Panc1 (cell line): ENCODE data around the gene GBA2.

ENCODE experiments used
- CTCF ChIP-seq: fragments of 450-650 bp; IDR thresholded peaks from 2 replicates; pipeline ENCODE4 v1.5.1; 2017; ENCODE audit warnings: mild to moderate bottlenecking
- POLR2AphosphoS5 ChIP-seq: IDR thresholded peaks from 2 replicates; pipeline ENCODE4 v1.6.1; 2012; ENCODE audit warnings: mild to moderate bottlenecking, low read depth, low read length, moderate library complexity
- REST ChIP-seq, 2 experiments: IDR thresholded peaks; 2 replicates each; pipeline ENCODE4 v1.6.1; 2011 to 2012; ENCODE audit warnings: low read depth in 2 of 2, control low read depth in 1 of 2, low read length in 1 of 2, mild to moderate bottlenecking in 1 of 2, moderate library complexity in 1 of 2; ENCODE audit not compliant: insufficient read depth in 1 of 2
- SIN3A ChIP-seq: IDR thresholded peaks from 2 replicates; pipeline ENCODE4 v1.6.1; 2012; ENCODE audit warnings: low read depth, mild to moderate bottlenecking, low read length, moderate library complexity, borderline replicate concordance; ENCODE audit not compliant: insufficient read depth

- TF ChIP-seq POLR2AphosphoS5 = no peak
- TF ChIP-seq CTCF = no peak
- TF ChIP-seq SIN3A = no peak
- no peak for TF ChIP-seq REST (IDR thresholded peaks at IDR 0.05; ENCODE audit: insufficient read depth in 1 of 2, low read depth in 2 of 2, low read length in 1 of 2)
Measured at GRCh38 chr9:35746583-35746982, 2.4 kb downstream of the GBA2 start.
